Ishikawa (cell line): Measurements from ENCODE around the gene TRAIP.

Source experiments
- CEBPB ChIP-seq: IDR thresholded peaks from 2 replicates; pipeline ENCODE4 v1.6.1; 2012
- CREB1 ChIP-seq: IDR thresholded peaks from 2 replicates; pipeline ENCODE4 v1.6.1; 2012; ENCODE audit warnings: low read depth
- EGR1 ChIP-seq: IDR thresholded peaks from 2 replicates; pipeline ENCODE4 v1.6.1; 2012
- EP300 ChIP-seq: IDR thresholded peaks from 2 replicates; pipeline ENCODE4 v1.6.1; 2012; ENCODE audit warnings: borderline replicate concordance
- FOXM1 ChIP-seq: IDR thresholded peaks from 2 replicates; pipeline ENCODE4 v1.6.1; 2012; ENCODE audit warnings: low read depth, borderline replicate concordance
- MAX ChIP-seq: IDR thresholded peaks from 2 replicates; pipeline ENCODE4 v1.6.1; 2012
- NFIC ChIP-seq: IDR thresholded peaks from 2 replicates; pipeline ENCODE4 v1.6.1; 2012
- RAD21 ChIP-seq: IDR thresholded peaks from 2 replicates; pipeline ENCODE4 v1.6.1; 2012; ENCODE audit warnings: low read depth
- REST ChIP-seq: IDR thresholded peaks from 2 replicates; pipeline ENCODE4 v1.6.1; 2012; ENCODE audit warnings: low read depth, mild to moderate bottlenecking
- TAF1 ChIP-seq: IDR thresholded peaks from 2 replicates; pipeline ENCODE4 v1.6.1; 2012; ENCODE audit warnings: low read depth, mild to moderate bottlenecking
- TCF12 ChIP-seq: IDR thresholded peaks from 2 replicates; pipeline ENCODE4 v1.6.1; 2012; ENCODE audit warnings: low read depth
- TEAD4 ChIP-seq: IDR thresholded peaks from 2 replicates; pipeline ENCODE4 v1.6.1; 2012
- USF1 ChIP-seq: IDR thresholded peaks from 2 replicates; pipeline ENCODE4 v1.6.1; 2012
- YY1 ChIP-seq: IDR thresholded peaks from 2 replicates; pipeline ENCODE4 v1.6.1; 2012; ENCODE audit warnings: low read depth
- ZBTB7A ChIP-seq: IDR thresholded peaks from 2 replicates; pipeline ENCODE4 v1.6.1; 2012; ENCODE audit warnings: low read depth

The TRAIP gene

GRCh38 chr3:49786357-49787181 lies 69.8 kb downstream of the TRAIP start, which contains the start of gene IP6K1:
TSS of gene IP6K1 (minus strand) at chr3:49786542. CDS start at chr3:49748040, 38,502 bp downstream.
- TF ChIP-seq YY1 (peak; percentile 90), CEBPB (no peak), MAX (peak; percentile 97), NFIC (no peak), EGR1 (no peak), REST (no peak), CREB1 (0 out of 2 replicates have a peak, but pooled peaks have one; percentile 51), EP300 (no peak), FOXM1 (no peak), USF1 (peak; percentile 100), TAF1 (peak; percentile 77), RAD21 (no peak), ZBTB7A (no peak), TEAD4 (no peak), TCF12 (peak; percentile 21; the same call in 1 of the 2 replicates)

GRCh38 chr3:49785565-49786356 lies 70.6 kb downstream of the TRAIP start:
- no peak for TF ChIP-seq EP300
- TF ChIP-seq MAX: peak; percentile 37

GRCh38 chr3:49781415-49782199 lies 74.8 kb downstream of the TRAIP start:
- TF ChIP-seq ZBTB7A: no peak
- TF ChIP-seq EGR1: no peak
- TF ChIP-seq CEBPB: no peak
- no peak for TF ChIP-seq RAD21
- TF ChIP-seq TCF12: no peak
- TF ChIP-seq TAF1: no peak
- no peak for TF ChIP-seq YY1
- TF ChIP-seq EP300: no peak
- no peak for TF ChIP-seq MAX
- TF ChIP-seq FOXM1: no peak
- no peak for TF ChIP-seq TEAD4

- TF ChIP-seq TCF12 (no peak), YY1 (no peak), NFIC (no peak), FOXM1 (no peak), EGR1 (no peak), CEBPB (no peak), EP300 (no peak), CREB1 (no peak), REST (no peak), RAD21 (no peak), TAF1 (no peak), MAX (no peak), USF1 (no peak), TEAD4 (no peak), ZBTB7A (no peak)
These were observed 76.0 kb downstream of the TRAIP start for GRCh38 chr3:49780080-49780974.
